ELR (cell line): Measurements from ENCODE around the gene CHAC1.

ENCODE experiments used
- DNase-seq: peaks from one replicate; pipeline ENCODE4 v3.0.0-alpha.2; 2015; ENCODE audit warnings: low read depth

Gene CHAC1

GRCh38 chr15:40985541-40986330 is 32.5 kb downstream of the CHAC1 start:
- DNase-seq: peak; percentile 60

DNA sequence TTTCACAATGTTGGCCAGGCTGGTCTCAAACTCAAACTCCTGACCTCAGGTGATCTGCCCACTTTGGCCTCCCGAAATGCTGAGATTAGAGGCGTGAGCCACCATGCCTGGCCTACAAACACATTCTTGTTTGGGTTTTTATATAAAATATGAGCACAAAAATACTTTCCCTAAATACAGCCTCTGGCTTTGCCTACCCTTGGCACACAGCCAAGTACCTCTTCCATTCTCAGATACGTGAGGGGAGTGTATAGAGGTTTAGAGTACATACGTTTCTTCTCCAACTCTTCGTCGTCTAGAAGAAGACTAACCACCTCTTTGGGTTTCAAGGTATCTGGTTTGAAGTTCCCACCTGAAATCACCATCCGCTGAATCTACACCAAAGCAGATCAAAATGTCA is 33.5 kb downstream of the CHAC1 start:
- DNase-seq: no peak

DNA sequence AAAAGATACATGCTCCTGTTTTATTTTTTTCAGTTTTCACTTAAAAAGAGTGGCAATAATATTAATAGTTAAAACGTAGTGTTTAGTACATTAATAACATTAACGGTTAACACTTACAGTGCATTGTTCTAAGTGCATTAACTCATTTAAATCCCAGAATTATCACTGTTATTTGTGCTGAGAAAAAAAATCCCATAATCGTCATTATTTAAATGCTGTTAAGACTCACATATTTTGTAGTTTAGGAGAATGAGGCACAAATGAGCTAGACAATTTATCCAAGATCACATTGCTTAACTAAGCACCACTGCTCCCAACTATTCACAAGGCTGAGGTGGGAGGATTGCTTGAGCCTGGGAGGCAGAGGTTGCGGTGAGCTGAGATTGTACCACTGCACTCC is 34.9 kb downstream of the CHAC1 start:
- DNase-seq: no peak

DNA sequence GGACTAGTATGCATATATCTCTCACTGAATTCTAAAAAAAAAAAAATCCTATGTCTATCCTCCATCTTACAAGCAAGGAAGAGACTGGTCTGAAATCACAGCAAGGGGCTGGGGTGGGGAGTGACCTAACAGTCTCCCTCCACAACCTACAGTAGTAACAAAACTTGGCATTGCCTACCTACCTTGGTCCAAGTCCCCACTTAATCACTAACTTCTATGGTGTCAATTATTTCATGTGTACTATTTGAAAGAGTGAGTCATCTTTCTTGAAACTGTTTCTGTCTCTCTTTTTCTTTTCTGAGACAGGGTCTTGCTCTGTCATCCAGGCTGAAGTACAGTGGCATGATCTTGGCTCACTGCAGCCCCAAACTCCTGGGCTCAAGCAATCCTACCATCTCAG is 36.8 kb downstream of the CHAC1 start:
- DNase-seq: no peak

GRCh38 chr15:40990789-40991188 is 37.5 kb downstream of the CHAC1 start:
- no peak for DNase-seq

- DNase-seq: no peak
Measured at GRCh38 chr15:40991355-40991754, 38.1 kb downstream of the CHAC1 start.

GRCh38 chr15:40992241-40992741 is 39.0 kb downstream of the CHAC1 start:
- no peak for DNase-seq

GRCh38 chr15:40992825-40993224 is 39.6 kb downstream of the CHAC1 start:
- no peak for DNase-seq

DNA sequence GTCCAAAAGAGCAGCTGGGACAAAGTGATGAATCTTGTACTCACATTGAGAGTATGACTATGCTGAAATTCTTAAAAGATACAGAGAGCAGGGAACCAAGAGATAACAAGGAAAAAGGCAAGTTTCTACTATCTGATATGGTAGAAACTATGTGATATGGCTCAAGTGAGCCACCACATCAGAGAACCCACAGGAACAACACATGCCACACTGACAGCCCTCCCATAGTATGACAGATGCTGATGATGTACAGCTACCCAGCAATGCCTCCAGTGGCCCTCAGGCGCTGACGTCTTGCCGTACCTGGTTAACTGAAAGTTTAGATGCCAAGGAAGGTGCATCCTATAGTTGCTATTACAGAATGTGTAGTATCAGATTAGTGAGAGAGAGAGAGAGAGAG is 42.4 kb downstream of the CHAC1 start:
- no peak for DNase-seq

- peak; percentile 97 for DNase-seq
Measured at GRCh38 chr15:40999190-40999589, 45.9 kb downstream of the CHAC1 start.

DNA sequence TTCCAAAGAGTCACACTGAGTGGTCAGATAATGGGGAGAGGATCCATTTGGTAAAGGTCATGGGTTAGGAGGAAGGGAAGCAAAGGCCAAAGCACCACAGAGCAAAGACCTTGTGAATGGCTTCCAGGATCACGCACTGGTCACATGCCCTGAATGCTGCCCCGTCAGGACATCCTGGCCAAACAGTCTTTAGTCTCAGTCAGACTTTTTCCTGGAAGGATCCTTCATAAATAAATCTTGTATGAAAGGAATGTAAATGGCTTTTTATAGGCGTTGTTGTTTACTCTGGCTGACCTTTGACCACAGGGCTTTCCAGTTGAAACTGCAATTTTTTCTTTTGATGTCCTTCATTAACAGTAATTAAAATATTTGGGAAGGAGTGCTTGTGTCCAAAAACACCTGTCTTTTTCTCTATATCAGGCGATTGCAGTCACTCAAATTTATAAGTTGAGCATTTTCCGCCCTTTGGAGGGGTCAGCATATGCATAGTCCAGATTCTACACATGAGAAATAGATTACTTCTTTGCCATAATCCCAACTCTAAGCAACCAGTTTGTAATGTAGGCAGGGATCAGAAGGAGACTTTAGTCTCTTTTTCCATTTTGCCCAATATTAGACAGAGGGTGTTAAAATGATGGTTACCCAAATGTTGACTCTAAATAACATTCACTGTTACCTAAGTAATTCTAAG is 48.4 kb downstream of the CHAC1 start:
- DNase-seq: peak; percentile 40

GRCh38 chr15:41004490-41004889 is 51.2 kb downstream of the CHAC1 start:
- no peak for DNase-seq
